K562 (cell line): Measurements from ENCODE around the gene LMNA. TPM values are rescaled to one million over a fixed set of nuclear protein-coding genes. Genes with fewer than 3 reads are reported as not detected.
A peak's percentile ranks its signal among the peaks of the same experiment; 100 is the strongest.

Source experiments
- ATAC-seq: fragments of 200-7000 bp; cut with Tn5 transposase; 3 replicates; pipeline ENCODE4 v1.9.1; 2020; ENCODE audit warnings: moderate library complexity
- BruUV-seq: library from RNA; stranded (reverse); fragments of 400-500 nt; replicated peaks from 2 replicates; lab custom pipeline; 2021; lab: Mats Ljungman, UMichigan
- CTCF ChIA-PET: fragments of 300-600 bp; formaldehyde crosslinking; extraction: SDS; loops from one replicate; lab custom pipeline; 2021; ENCODE audit warnings: low intra/inter-chr PET ratio; lab: Yijun Ruan, JAX
- POLR2A ChIA-PET: fragments of 300-600, 350-650 bp; sonication (Branson Sonifier 250); formaldehyde crosslinking; extraction: SDS; loops from one replicate; lab custom pipeline; 2021; ENCODE audit warnings: antibody characterized with exemption, inconsistent platforms; lab: Yijun Ruan, JAX
- DNase-seq, 4 experiments: peaks; one replicate each; pipeline versions ENCODE4 v3.0.0 to v3.0.0-alpha.2; 2011 to 2018; ENCODE audit warnings: low spot score in 3 of 4, mixed read lengths in 3 of 4; ENCODE audit errors: extremely low read depth in 1 of 4
- FAIRE-seq: peaks from 2 replicates; lab custom pipeline; 2011; peaks lifted over from hg19 to GRCh38; lab: Jason Lieb, UNC
- H2AFZ ChIP-seq: 2 replicates; pipeline ENCODE4 v1.6.0; 2011; ENCODE audit warnings: low read depth, low read length, control low read depth, inconsistent platforms
- H3K27ac ChIP-seq: fragments of 200-600 bp; 3 replicates; pipeline ENCODE4 v1.8.0; 2011; ENCODE audit warnings: low read depth, mild to moderate bottlenecking, control low read depth, inconsistent platforms, low read length, moderate library complexity, mixed read lengths; ENCODE audit errors: extremely low read depth
- H3K27me3 ChIP-seq, 2 experiments: fragments of 300-600 bp in 1 of 2; 2 replicates in 1 of 2; 3 replicates in 1 of 2; pipeline versions ENCODE4 v1.6.0 to v1.8.0; 2011; ENCODE audit warnings: inconsistent platforms in 2 of 2, low read length in 2 of 2, mild to moderate bottlenecking in 1 of 2, mixed read lengths in 1 of 2, moderate library complexity in 1 of 2; ENCODE audit not compliant: control insufficient read depth in 2 of 2, insufficient read depth in 2 of 2
- H3K36me3 ChIP-seq: fragments of 300-600 bp; 3 replicates; pipeline ENCODE4 v1.8.0; 2011; ENCODE audit warnings: mild to moderate bottlenecking, low read length, inconsistent platforms; ENCODE audit not compliant: control insufficient read depth, insufficient read depth
- H3K4me1 ChIP-seq, 2 experiments: fragments of 200-600 bp in 1 of 2; replicated peaks in 1 of 2; 2 replicates in 1 of 2; 3 replicates in 1 of 2; pipeline versions ENCODE4 v1.5.1 to v1.8.0; 2011; ENCODE audit warnings: inconsistent platforms in 2 of 2, low read length in 2 of 2, mild to moderate bottlenecking in 1 of 2, mixed read lengths in 1 of 2, moderate library complexity in 1 of 2; ENCODE audit not compliant: control insufficient read depth in 2 of 2, insufficient read depth in 2 of 2
- H3K4me2 ChIP-seq: 2 replicates; pipeline ENCODE4 v1.6.1; 2011; ENCODE audit warnings: low read length, control low read depth, inconsistent platforms, mixed read lengths; ENCODE audit not compliant: insufficient read depth
- H3K4me3 ChIP-seq: fragments of 200-600 bp; sonication (generic), shearing (Covaris generic); 2 replicates; pipeline ENCODE4 v1.5.1; 2016; ENCODE audit warnings: control low read depth, inconsistent platforms
- H3K79me2 ChIP-seq: fragments of 200-600 bp; 3 replicates; pipeline ENCODE4 v1.8.0; 2011; ENCODE audit warnings: low read length, inconsistent platforms; ENCODE audit not compliant: control insufficient read depth, insufficient read depth
- H3K9ac ChIP-seq, 2 experiments: 2 replicates each; pipeline versions ENCODE4 v1.6.0 to v1.6.1; 2011; ENCODE audit warnings: low read depth in 2 of 2, low read length in 2 of 2, control low read depth in 1 of 2, inconsistent platforms in 1 of 2, mild to moderate bottlenecking in 1 of 2, mixed read lengths in 1 of 2; ENCODE audit not compliant: insufficient read depth in 1 of 2
- H3K9me1 ChIP-seq: one replicate; pipeline ENCODE4 v1.6.0; 2011; ENCODE audit warnings: inconsistent platforms, mild to moderate bottlenecking, low read length, moderate library complexity; ENCODE audit not compliant: control insufficient read depth, insufficient read depth
- H3K9me3 ChIP-seq: replicated peaks from 2 replicates; pipeline ENCODE4 v1.5.1; 2011; ENCODE audit warnings: low read depth, low read length, inconsistent platforms; ENCODE audit not compliant: control insufficient read depth, insufficient read depth
- H4K20me1 ChIP-seq: replicated peaks from 2 replicates; pipeline ENCODE4 v1.6.1; 2011; ENCODE audit warnings: low read length, inconsistent platforms, mixed read lengths; ENCODE audit not compliant: control insufficient read depth, insufficient read depth
- EP400 ChIP-seq: fragments of 450-650 bp; IDR thresholded peaks from 2 replicates; pipeline ENCODE4 v1.6.1; 2017; ENCODE audit warnings: antibody characterized with exemption, mild to moderate bottlenecking, moderate library complexity
- HDAC1 ChIP-seq, 2 experiments: fragments of 450-650 bp; IDR thresholded peaks; 2 replicates each; pipeline ENCODE4 v1.6.1; 2016 to 2017; ENCODE audit warnings: inconsistent platforms in 1 of 2, mild to moderate bottlenecking in 1 of 2, moderate library complexity in 1 of 2
- HIVEP1 ChIP-seq: fragments of 250-450 bp; sonication (Bioruptor Pico); IDR thresholded peaks from 2 replicates; pipeline ENCODE4 v1.4.0; 2020; ENCODE audit warnings: mild to moderate bottlenecking
- HMGXB4 ChIP-seq: sonication (generic); formaldehyde crosslinking; IDR thresholded peaks from 2 replicates; pipeline ENCODE4 v1.8.1; 2023; ENCODE audit warnings: mild to moderate bottlenecking, missing genetic modification reagents
- IRF2 ChIP-seq: sonication (generic); formaldehyde crosslinking; IDR thresholded peaks from 2 replicates; pipeline ENCODE4 v1.8.1; 2022; ENCODE audit warnings: mild to moderate bottlenecking, missing genetic modification reagents
- KDM1A ChIP-seq, 2 experiments: fragments of 450-650 bp; IDR thresholded peaks; 2 replicates each; pipeline ENCODE4 v1.6.1; 2016; ENCODE audit warnings: mild to moderate bottlenecking in 2 of 2
- KLF10 ChIP-seq: fragments of 250-450 bp; sonication (Bioruptor Pico); IDR thresholded peaks from 2 replicates; pipeline ENCODE4 v1.6.1; 2021; ENCODE audit warnings: matching md5 sums
- MEF2D ChIP-seq: conservative IDR thresholded peaks from 2 replicates; pipeline ENCODE4 v1.6.1; 2016; ENCODE audit warnings: low read depth, missing genetic modification characterization, missing compliant biosample characterization
- RBM39 ChIP-seq: fragments of 200-400 bp; formaldehyde crosslinking; optimal IDR thresholded peaks from 2 replicates; pipeline ENCODE3; 2018; ENCODE audit warnings: low read depth, low read length
- RCOR1 ChIP-seq, 2 experiments: IDR thresholded peaks; 2 replicates each; pipeline ENCODE4 v1.6.1; 2012; ENCODE audit warnings: low read depth in 2 of 2, low read length in 2 of 2, borderline replicate concordance in 1 of 2, improper control_type of control experiment in 1 of 2
- SAP30 ChIP-seq: fragments of 200-600 bp; sonication (generic); IDR thresholded peaks from 2 replicates; pipeline ENCODE4 v1.6.1; 2012; ENCODE audit warnings: borderline replicate concordance, low read depth, mild to moderate bottlenecking, moderate library complexity, low read length, control low read depth, inconsistent platforms; ENCODE audit not compliant: insufficient read depth, poor library complexity, severe bottlenecking
- ZFP1 ChIP-seq: fragments of 450-650 bp; formaldehyde crosslinking; IDR thresholded peaks from 2 replicates; pipeline ENCODE4 v1.4.0; 2020; ENCODE audit warnings: mild to moderate bottlenecking, mixed read lengths
- ZNF140 ChIP-seq: fragments of 250-450 bp; sonication (Bioruptor Pico); IDR thresholded peaks from 2 replicates; pipeline ENCODE4 v1.8.0; 2021; ENCODE audit warnings: moderate library complexity, mild to moderate bottlenecking, inconsistent platforms
- ZNF639 ChIP-seq, 2 experiments: fragments of 200-800 bp in 1 of 2; sonication (Bioruptor generic) in 1 of 2; sonication (generic) in 1 of 2; formaldehyde crosslinking in 1 of 2; IDR thresholded peaks in 1 of 2; conservative IDR thresholded peaks in 1 of 2; 2 replicates each; pipeline versions ENCODE4 v1.5.0 to v1.6.1; 2016 to 2020; ENCODE audit warnings: missing compliant biosample characterization in 1 of 2, missing genetic modification characterization in 1 of 2, missing genetic modification reagents in 1 of 2
- ZNF644 ChIP-seq: fragments of 200-800 bp; sonication (Bioruptor generic); IDR thresholded peaks from 2 replicates; pipeline ENCODE4 v1.6.1; 2016; ENCODE audit warnings: low read depth, missing genetic modification characterization, missing compliant biosample characterization
- ZNF668 ChIP-seq: fragments of 250-450 bp; sonication (Bioruptor Pico); IDR thresholded peaks from 2 replicates; pipeline ENCODE4 v1.8.0; 2022; ENCODE audit warnings: mild to moderate bottlenecking, inconsistent platforms
- WGBS: fragments of 100-300 bp; shearing (Covaris generic); methylation state at CpG from one replicate; pipeline ENCODE4 v1.1.6; 2016; ENCODE audit warnings: low coverage, mixed read lengths; ENCODE audit not compliant: insufficient coverage; ENCODE audit errors: missing lambda C conversion rate; 5-methylcytosine and 5-hydroxymethylcytosine counted together
- in situ Hi-C: fragments of 300-500 bp; cut with MboI; formaldehyde crosslinking; loops from 4 replicates; pipeline ENCODE4 v1.15.0; 2018; ENCODE audit warnings: inconsistent platforms, mixed read lengths
- intact Hi-C: fragments of 100-400 bp; cut with micrococcal nuclease; formaldehyde crosslinking; loops from 2 replicates; pipeline ENCODE4 v1.14.2; 2022
- polyA plus RNA-seq, 8 experiments: library from polyadenylated mRNA; depleted of rRNA in 4 of 8; stranded (reverse) in 5 of 8; unstranded in 3 of 8; fragments of >200 nt; fragmentation: Nextera tagmentation in 2 of 8; fragmentation: Illumina TruSeq in 1 of 8; extraction: Ambion mirVana in 2 of 8; extraction: Trizol in 1 of 8; gene quantifications; 2 replicates each; pipeline versions ENCODE4 v1.2.1 to v1.2.3, GENCODE V29; 2011 to 2014; ENCODE audit warnings: inconsistent platforms in 1 of 8, missing spikeins in 1 of 8
- total RNA-seq, 7 experiments: library from RNA; depleted of rRNA in 6 of 7; stranded (reverse); fragments of >200 nt in 6 of 7; fragmentation: Illumina TruSeq in 2 of 7; extraction: Trizol in 2 of 7; gene quantifications; 2 replicates each; pipeline versions ENCODE4 v1.2.1 to v1.2.3, GENCODE V29; 2011 to 2021; ENCODE audit warnings: low replicate concordance in 1 of 7

Gene LMNA
- total and polyA plus RNA-seq, 9 of the 15 experiments (the other 6 are each of a cell fraction or from before 2014, with no cell fraction given): 1.00 to 347 (median 88.2) TPM

- TF ChIP-seq ZNF639 (CRISPR knock-in tag; conservative IDR thresholded peaks at IDR 0.05 in 1 of 2, IDR thresholded peaks at IDR 0.05 in 1 of 2): no peak
- TF ChIP-seq ZNF668 (CRISPR knock-in tag): no peak
- TF ChIP-seq HIVEP1 (CRISPR knock-in tag): no peak
These were observed 33.7 kb downstream of the LMNA start (continued) for GRCh38 chr1:156148216-156148615.

- Histone ChIP-seq H3K4me1 (peaks cover 5 to 10% of the 10 kb centered on the region in 2 experiments; a peak in 4 of 5 replicates), H4K20me1 (0 out of 2 replicates have a peak, but pooled peaks cover 6% of the 10 kb centered on the region), H3K27ac (no peak overlapping the region), H3K79me2 (no peaks in the 10 kb centered on the region), H3K9me1 (no peaks in the 10 kb centered on the region), H3K9me3 (no peaks in the 10 kb centered on the region), H3K4me2 (no peak overlapping the region), H3K36me3 (no peaks in the 10 kb centered on the region), H3K27me3 (peaks cover 3 to 8% of the 10 kb centered on the region in 2 experiments; a peak in 1 of 5 replicates), H2AFZ (no peak overlapping the region), H3K9ac (no peak overlapping the region), H3K4me3 (no peak overlapping the region)
- WGBS: 5% methylated on average over 15 of the region's 20 CpGs
- no TSS peak for BruUV-seq
- peak in 3 of 4 experiments; percentile 37 to 57 (median 49) for DNase-seq
- peak; percentile 12; the same call in 1 of the 3 replicates for ATAC-seq
- FAIRE-seq: peak; percentile 6
- intact Hi-C loops: loop anchor here (5.0 kb wide), 2 partner anchors 43 to 63 kb away; partner anchors contain the start of genes PMF1 and SLC25A44
- POLR2A ChIA-PET: interaction anchor here (0.5 to 2.1 kb wide), 9 partner anchors 8 to 176 kb away, joined by 3 to 10 read pairs (median 3); partner anchors contain the start of gene PMF1
- CTCF ChIA-PET: no interaction called here
- in situ Hi-C loops: loop anchor here (5.0 kb wide), 1 partner anchor 83 kb away; no protein-coding TSS in a partner anchor
- TF ChIP-seq HDAC1 (IDR thresholded peaks at IDR 0.05) (no peak), RCOR1 (IDR thresholded peaks at IDR 0.05; ENCODE audit: borderline replicate concordance in 1 of 2, low read depth in 2 of 2, low read length in 2 of 2) (0 out of 4 replicates have a peak, but pooled peaks of 1 of the 2 experiments have one; percentile 19), EP400 (no peak), ZFP1 (CRISPR knock-in tag) (no peak), IRF2 (CRISPR knock-in tag) (no peak), MEF2D (tag) (no peak), SAP30 (no peak), HMGXB4 (no peak), RBM39 (no peak), ZNF644 (tag) (no peak), KDM1A (IDR thresholded peaks at IDR 0.05) (peak in 1 of 2 experiments; percentile 49; a peak in 2 of 4 replicates), ZNF140 (CRISPR knock-in tag) (no peak), KLF10 (CRISPR knock-in tag) (no peak)
These were observed 35.1 kb downstream of the LMNA start for GRCh38 chr1:156149374-156150332.
